Body of pancreas (tissue), 4 donors: Measurements from ENCODE around the gene RAD9B.
"Not testable (repeated sequence)": the region's sequence is repeated elsewhere in the genome, so short reads cannot be mapped to it uniquely, and the experiment has no call there.

Experiments
- POLR2A ChIP-seq, 3 donors: fragments of 450-650 bp; IDR thresholded peaks; one replicate each; pipeline ENCODE4 v1.6.1; 2016; ENCODE audit warnings: antibody characterized with exemption in 3 of 3, mild to moderate bottlenecking in 2 of 3
- TF ChIP-seq, protein P1 (sequence below), 7 experiments: fragments of 450-650 bp in 4 of 7; fragments of 200-600 bp in 3 of 7; sonication (generic) in 3 of 7; IDR thresholded peaks; one replicate each; pipeline ENCODE4 v1.5.1; 2016 to 2019; ENCODE audit warnings: antibody characterized with exemption in 7 of 7

DNA sequence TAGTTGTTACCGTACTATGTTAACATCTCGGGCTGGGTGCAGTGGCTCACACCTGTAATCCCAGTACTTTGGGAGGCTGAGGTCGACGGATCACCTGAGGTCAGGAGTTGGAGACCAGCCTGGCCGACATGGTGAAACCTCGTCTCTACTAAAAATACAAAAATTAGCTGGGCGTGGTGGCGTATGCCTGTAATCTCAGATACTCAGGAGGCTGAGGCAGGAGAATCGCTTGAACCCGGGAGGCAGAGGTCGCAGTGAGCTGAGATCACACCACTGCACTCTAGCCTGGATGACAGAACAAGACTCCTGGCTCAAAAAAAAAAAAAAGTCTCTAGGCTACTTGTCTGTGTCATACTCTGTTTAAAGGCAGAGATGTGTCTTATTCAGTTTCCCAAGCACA is 36.4 kb upstream of the RAD9B start:
- TF ChIP-seq POLR2A (IDR thresholded peaks at IDR 0.05), result not testable (repeated sequence)
- TF ChIP-seq, protein P1, sequence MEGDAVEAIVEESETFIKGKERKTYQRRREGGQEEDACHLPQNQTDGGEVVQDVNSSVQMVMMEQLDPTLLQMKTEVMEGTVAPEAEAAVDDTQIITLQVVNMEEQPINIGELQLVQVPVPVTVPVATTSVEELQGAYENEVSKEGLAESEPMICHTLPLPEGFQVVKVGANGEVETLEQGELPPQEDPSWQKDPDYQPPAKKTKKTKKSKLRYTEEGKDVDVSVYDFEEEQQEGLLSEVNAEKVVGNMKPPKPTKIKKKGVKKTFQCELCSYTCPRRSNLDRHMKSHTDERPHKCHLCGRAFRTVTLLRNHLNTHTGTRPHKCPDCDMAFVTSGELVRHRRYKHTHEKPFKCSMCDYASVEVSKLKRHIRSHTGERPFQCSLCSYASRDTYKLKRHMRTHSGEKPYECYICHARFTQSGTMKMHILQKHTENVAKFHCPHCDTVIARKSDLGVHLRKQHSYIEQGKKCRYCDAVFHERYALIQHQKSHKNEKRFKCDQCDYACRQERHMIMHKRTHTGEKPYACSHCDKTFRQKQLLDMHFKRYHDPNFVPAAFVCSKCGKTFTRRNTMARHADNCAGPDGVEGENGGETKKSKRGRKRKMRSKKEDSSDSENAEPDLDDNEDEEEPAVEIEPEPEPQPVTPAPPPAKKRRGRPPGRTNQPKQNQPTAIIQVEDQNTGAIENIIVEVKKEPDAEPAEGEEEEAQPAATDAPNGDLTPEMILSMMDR (IDR thresholded peaks at IDR 0.05), result not testable (repeated sequence)
